Inflammatory macrophage treated with lipopolysaccharide for 1 hour (primary cell): ENCODE results near the gene NCOA7.

Experiments
- DNase-seq, 2 donors: peaks; one replicate each; pipeline ENCODE4 v3.0.0-alpha.2; 2020 to 2022

NCOA7 gene

DNA sequence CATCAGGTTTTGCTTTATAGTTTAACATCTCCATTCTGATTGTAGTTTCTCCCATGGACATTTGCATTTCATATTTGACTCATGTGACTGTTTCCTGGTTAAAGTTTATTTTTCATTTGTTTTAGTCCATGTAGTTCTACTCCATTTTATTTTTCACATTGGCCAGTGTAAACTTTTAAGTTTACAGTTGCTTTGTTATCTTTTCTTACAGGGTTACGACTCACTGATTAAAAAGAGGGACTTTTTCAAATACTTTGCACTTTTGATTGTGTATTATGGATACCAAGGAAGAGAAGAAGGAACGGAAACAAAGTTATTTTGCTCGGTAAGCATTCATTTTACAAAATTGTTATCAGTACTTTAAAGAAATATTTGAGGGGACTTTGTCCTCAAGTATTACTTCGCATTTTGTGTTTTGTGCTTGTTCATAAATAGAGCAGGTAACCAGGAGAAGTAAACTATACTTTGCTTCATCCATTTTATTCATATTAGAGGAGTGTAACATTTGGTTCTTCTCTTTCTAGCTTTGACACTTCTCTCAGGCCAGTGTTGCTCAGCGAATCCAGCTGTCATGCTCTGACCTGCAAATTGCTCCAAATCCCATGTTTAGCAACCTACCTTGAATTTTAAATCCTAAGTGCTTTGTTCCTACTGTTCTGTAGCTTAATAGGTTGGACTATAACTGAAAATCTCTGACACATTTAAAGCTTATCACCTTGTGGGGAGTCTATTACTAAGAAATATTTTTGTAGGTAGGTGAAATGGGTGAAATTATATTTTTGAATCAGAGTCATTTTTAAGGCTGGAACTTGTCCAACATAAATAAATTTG is 24.5 kb downstream of the NCOA7 start:
- no peak for DNase-seq

DNA sequence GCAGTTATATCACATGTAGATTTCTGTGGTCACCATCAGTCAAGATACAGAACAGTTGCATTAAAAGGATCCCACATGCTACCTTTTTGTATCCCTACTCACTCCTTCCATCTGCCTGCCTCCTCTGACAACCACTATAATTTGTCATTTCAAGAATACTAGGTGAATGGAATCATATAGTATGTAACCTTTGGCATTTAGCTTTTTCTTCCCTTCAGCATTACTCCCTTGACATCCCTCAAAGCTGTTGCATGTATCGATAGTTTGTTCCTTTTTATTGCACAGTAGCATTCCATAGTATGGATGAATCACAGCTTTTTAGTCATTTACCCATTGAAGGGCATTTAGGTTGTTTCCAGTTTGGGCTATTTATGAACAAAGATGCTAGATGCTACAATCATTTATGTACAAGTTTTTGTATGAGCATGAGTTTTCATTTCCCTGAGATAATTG is 26.1 kb downstream of the NCOA7 start:
- DNase-seq: peak in 1 of 2 donors; percentile 45

DNA sequence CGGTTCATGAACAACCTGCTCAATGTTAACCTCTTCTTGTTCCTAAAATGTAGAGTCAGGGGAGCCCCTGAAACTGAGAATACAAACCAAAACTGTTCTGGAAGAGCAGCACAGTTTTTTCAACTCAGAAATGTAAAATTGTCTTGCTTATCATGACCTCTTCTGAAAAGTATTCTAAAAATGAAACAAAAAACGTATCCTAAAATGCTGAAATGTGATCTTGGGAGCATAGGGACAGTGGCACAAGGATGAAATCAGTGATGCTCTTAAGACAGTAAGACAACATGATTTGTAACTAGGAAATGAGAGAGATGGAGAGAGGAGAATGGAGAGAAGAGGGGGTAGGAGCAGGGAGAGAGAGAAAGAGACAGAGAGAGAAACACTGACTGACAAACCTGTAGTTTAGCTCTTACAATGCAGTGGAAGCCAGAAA is 27.5 kb downstream of the NCOA7 start:
- DNase-seq: no peak

- no peak for DNase-seq
These were observed 28.1 kb downstream of the NCOA7 start for GRCh38 chr6:125818772-125819260.

DNA sequence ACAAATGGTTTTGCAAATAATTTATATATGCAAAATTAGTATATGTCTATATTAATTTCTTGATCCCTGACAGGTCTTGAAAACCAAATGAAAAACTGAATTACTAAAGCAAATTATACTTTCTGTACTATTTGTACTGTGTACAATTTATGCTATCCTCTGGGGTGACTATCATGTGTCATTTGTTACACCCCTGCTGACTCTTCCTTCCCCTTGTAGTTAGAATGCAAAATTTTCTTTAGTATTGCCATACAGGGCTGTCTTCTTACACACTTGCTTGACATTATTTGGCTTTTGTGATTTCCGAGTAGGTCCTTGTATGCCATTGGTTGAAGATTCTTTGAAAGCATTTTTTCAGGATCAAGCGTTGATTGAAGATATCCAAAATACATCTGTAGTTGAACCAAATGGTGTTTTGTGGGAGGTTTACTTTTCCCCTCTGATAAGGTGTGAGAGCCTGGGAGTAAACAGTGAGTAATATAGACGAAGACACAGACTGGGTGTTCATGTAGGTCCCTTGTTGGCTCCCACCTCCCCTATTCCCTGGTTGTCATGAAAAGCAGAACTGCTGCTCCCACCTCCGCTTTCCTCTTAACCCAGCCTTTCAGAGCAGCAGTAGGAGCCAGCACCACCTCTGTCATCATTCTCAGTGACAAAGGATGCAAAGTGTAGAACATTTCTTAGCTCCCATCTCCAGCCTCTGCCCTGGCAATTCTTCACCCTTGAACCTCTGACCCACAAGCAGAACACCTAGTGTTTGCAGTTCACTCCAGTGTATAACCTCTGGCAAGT is 29.0 kb downstream of the NCOA7 start:
- peak; percentile 43 to 48 for DNase-seq

DNA sequence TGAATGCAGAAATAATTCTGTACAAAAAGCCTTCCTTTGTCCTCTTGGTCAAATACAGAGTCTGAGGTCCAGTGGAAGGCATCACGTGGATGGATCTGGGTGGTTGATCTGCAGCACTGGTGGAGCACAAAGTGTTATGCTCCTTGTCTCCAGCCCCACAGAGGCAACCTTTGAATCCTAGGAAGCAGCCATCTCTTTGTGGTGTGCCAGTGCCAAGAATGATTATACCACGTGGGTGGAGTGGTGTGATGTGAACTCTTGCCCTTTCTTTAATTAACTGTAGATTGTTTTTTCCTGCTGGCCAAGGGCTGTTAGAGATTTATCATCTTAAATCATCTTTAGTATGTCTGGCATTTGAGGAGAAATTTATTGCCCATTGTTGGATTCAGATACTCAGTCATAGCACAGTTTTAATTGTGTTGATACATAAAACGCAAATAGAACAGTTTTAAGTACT is 31.1 kb downstream of the NCOA7 start:
- no peak for DNase-seq

GRCh38 chr6:125823180-125823579 is 32.4 kb downstream of the NCOA7 start:
- no peak for DNase-seq

GRCh38 chr6:125824946-125825771 is 34.4 kb downstream of the NCOA7 start:
- DNase-seq: no peak

DNA sequence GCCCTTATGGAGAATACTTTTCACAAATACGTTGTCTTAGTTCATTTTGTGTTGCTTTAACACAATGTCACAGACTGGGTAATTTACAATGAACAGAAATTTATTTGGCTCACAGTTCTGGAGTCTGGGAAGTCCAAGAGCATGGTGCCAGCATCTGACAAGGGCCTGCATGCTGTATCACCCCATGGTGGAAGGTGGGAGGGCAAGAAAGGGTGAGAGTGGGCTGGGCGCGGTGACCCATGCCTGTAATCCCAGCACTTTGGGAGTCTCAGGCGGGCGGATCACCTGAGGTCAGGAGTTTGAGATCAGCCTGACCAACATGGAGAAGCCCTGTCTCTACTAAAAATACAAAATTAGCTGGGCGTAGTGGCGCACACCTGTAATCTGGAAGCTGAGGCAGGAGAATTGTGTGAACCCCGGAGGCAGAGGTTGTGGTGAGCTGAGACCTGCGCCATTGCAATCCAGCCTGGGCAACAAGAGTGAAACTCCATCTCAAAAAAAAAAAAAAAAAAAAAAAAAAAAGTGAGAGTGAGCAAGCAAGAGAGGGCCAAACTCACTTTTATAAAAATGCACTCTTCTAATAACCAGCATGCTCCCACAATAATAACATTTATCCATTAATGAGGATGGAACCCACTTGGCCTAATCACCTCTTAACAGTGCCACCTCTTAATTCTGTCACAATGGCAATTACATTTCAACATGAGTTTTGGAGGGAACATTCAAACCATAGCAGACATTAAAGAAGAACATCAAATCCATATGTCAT is 36.1 kb downstream of the NCOA7 start:
- DNase-seq: no peak

- peak; percentile 44 to 53 for DNase-seq
These were observed 37.1 kb downstream of the NCOA7 start for GRCh38 chr6:125827788-125828320.

DNA sequence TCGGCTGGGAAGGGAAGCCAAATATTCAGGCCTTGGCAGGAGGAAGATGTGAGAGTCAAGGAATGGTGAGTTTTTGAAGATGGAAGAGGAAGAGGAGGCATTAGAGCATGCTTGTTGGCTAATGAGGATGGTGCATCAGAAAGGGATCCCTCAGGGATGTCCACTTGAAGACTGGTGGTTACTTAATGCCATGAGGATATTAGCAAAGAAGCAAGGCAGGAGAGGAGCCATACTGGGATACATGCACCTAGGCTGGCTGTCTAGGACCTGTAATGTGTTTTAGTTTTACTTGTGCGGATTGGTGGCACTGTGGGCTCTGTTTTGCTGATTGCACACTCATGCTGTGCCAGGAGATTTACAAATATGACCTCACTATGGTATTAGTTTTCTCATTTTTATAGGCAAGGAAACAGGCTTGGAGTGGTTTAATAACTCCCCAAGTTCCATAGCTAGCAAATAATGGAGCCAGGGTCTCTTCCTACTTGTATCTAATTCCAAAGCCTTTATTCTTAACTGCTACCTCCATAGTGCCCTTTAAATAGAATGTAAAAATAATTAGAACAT is 37.8 kb downstream of the NCOA7 start:
- DNase-seq: no peak

DNA sequence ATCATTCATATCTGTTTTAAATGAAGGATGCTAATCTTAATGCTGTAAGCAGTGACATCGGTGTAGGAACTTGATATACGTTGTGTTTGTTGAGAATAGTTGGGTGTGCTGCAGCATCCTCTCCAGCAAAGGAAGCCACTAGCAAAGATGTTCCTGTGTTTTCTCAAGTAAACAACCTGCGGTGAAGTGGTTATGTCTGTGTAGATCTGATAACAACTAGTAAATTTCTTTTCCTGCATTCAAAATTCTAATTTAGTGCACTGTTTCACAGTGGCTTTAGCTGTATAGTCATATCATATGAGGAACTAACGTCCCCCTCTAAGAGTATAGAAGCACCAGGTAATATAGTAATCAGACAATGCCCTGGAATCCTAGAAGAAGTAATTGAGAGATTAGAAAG is 38.7 kb downstream of the NCOA7 start:
- no peak for DNase-seq

GRCh38 chr6:125831659-125832058 is 40.9 kb downstream of the NCOA7 start:
- DNase-seq: peak; percentile 42 to 51

- DNase-seq: no peak
These were observed 41.8 kb downstream of the NCOA7 start for GRCh38 chr6:125832391-125833117.

- no peak for DNase-seq
These were observed 43.6 kb downstream of the NCOA7 start for GRCh38 chr6:125834348-125834747.

DNA sequence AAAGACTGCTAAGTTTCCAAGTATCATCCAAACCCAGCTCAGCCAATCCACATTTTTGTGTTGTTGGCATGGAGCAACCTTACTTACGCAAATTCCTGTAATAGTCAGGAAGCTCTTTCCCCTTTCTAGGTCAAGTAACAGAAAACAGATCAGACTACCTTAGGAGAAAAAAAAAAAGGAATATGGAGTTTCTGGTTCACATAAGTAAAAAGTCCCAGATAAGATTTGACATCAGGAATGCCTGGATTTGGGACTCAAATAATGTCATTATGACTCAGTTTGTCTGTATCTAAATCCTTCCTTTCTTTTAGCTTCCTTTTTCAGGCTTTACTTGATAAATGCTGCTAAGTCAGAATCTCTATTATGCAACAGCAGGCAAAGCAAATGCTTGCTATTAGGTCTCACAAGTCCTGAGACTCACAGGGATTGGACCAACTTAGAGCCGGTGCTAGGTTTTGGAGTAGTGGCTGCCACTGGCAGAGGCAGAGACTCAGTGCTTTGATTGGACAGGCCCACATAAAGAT is 44.5 kb downstream of the NCOA7 start:
- DNase-seq: peak in 1 of 2 donors; percentile 40

- no peak for DNase-seq
These were observed 45.7 kb downstream of the NCOA7 start for GRCh38 chr6:125836466-125836865.

DNA sequence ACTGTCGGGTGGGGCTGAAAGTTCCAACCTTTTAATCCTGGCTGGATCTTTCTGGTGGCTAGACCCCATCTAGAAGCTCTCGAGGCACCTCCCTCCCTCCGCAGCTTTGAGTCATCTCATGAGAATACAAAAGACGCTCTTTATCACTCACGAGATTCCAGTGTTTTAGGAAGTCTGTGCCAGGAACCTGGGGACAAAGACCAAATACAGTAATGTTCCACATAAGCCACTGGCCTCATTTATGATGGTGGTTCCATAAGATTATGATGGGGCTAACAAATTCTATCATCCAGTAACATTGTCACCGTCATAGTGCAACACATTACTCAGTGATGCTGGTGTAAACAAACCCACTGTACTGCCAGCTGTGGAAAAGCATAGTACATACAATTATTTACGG is 48.7 kb downstream of the NCOA7 start:
- no peak for DNase-seq

- DNase-seq: no peak
These were observed 49.1 kb downstream of the NCOA7 start for GRCh38 chr6:125839879-125840278.

- no peak for DNase-seq
These were observed 50.8 kb downstream of the NCOA7 start for GRCh38 chr6:125841356-125842090.
